ENCODE results near the gene AIF1.

AIF1 gene

GRCh38 chr6:31620586-31621319 lies 5.7 kb downstream of the AIF1 start, which contains the start of gene PRRC2A:
TSS of gene PRRC2A (plus strand) at chr6:31620715. CDS start at chr6:31622790, 2,075 bp downstream.
- DNase-seq (ENCODE audit: low read depth in 2 of 2): peak; percentile 89 to 93

GRCh38 chr6:31621320-31621939 lies 6.4 kb downstream of the AIF1 start:
- no peak for DNase-seq (ENCODE audit: low read depth in 2 of 2)

- DNase-seq (ENCODE audit: low read depth in 2 of 2): no peak
These were observed 7.0 kb downstream of the AIF1 start for GRCh38 chr6:31621991-31622390.

GRCh38 chr6:31622684-31623091 lies 7.7 kb downstream of the AIF1 start:
- no peak for DNase-seq (ENCODE audit: low read depth in 2 of 2)

- no peak for DNase-seq (ENCODE audit: low read depth in 2 of 2)
These were observed 9.0 kb downstream of the AIF1 start for GRCh38 chr6:31624070-31624469.

- DNase-seq (ENCODE audit: low read depth in 2 of 2): no peak
These were observed 11.9 kb downstream of the AIF1 start for GRCh38 chr6:31626952-31627351.

- DNase-seq (ENCODE audit: low read depth in 2 of 2): no peak
These were observed 12.8 kb downstream of the AIF1 start for GRCh38 chr6:31627690-31628287.

- DNase-seq (ENCODE audit: low read depth in 2 of 2): no peak
These were observed 14.0 kb downstream of the AIF1 start for GRCh38 chr6:31629014-31629413.

- no peak for DNase-seq (ENCODE audit: low read depth in 2 of 2)
These were observed 15.3 kb downstream of the AIF1 start for GRCh38 chr6:31630177-31630934.

GRCh38 chr6:31631209-31631608 lies 16.2 kb downstream of the AIF1 start:
- no peak for DNase-seq (ENCODE audit: low read depth in 2 of 2)

- no peak for DNase-seq (ENCODE audit: low read depth in 2 of 2)
These were observed 16.7 kb downstream of the AIF1 start for GRCh38 chr6:31631681-31632278.

GRCh38 chr6:31632279-31632946 lies 17.4 kb downstream of the AIF1 start:
- DNase-seq (ENCODE audit: low read depth in 2 of 2): no peak

GRCh38 chr6:31633447-31633846 lies 18.4 kb downstream of the AIF1 start:
- DNase-seq (ENCODE audit: low read depth in 2 of 2): no peak

- no peak for DNase-seq (ENCODE audit: low read depth in 2 of 2)
These were observed 19.1 kb downstream of the AIF1 start for GRCh38 chr6:31634131-31634530.

GRCh38 chr6:31634969-31635575 lies 20.0 kb downstream of the AIF1 start:
- DNase-seq (ENCODE audit: low read depth in 2 of 2): no peak

GRCh38 chr6:31636698-31637596 lies 21.9 kb downstream of the AIF1 start:
- no peak for DNase-seq (ENCODE audit: low read depth in 2 of 2)

- no peak for DNase-seq (ENCODE audit: low read depth in 2 of 2)
These were observed 24.0 kb downstream of the AIF1 start for GRCh38 chr6:31639043-31639442.

- no peak for DNase-seq (ENCODE audit: low read depth in 2 of 2)
These were observed 24.4 kb downstream of the AIF1 start for GRCh38 chr6:31639449-31639861.

GRCh38 chr6:31640612-31641011 lies 25.6 kb downstream of the AIF1 start:
- no peak for DNase-seq (ENCODE audit: low read depth in 2 of 2)

- DNase-seq (ENCODE audit: low read depth in 2 of 2): no peak
These were observed 26.3 kb downstream of the AIF1 start for GRCh38 chr6:31641370-31641769.

Measured in stimulated activated CD8-positive, alpha-beta memory T cell treated with anti-CD3 and anti-CD28 coated beads, Interleukin-15, amount 100 ng/mL, for 4 hours (primary cell).